Spleen (tissue), 11 donors: ENCODE measurements around the gene PDZD8. TPM values are rescaled to one million over a fixed set of nuclear protein-coding genes. Genes with fewer than 3 reads are reported as not detected.

Source experiments
- DNase-seq: peaks from one replicate; pipeline ENCODE4 v3.0.0-alpha.2; 2020
- H3K27ac ChIP-seq, 8 donors: fragments of 200-600 bp; sonication (generic) in 7 of 8; 1 replicate in 4 of 8; 2 replicates in 4 of 8; pipeline versions ENCODE4 v1.5.0 to v1.8.0; 2016 to 2021; ENCODE audit warnings: inconsistent platforms in 4 of 8, mild to moderate bottlenecking in 4 of 8, moderate library complexity in 1 of 8
- H3K27me3 ChIP-seq, 7 donors: fragments of 200-600 bp; sonication (generic) in 6 of 7; replicated peaks in 1 of 7; 1 replicate in 4 of 7; 2 replicates in 3 of 7; pipeline versions ENCODE4 v1.5.0 to v1.8.0; 2016 to 2021; ENCODE audit warnings: inconsistent platforms in 3 of 7, mild to moderate bottlenecking in 1 of 7
- H3K36me3 ChIP-seq, 6 donors: fragments of 200-600 bp; sonication (generic) in 5 of 6; 1 replicate in 4 of 6; 2 replicates in 2 of 6; pipeline versions ENCODE4 v1.5.0 to v1.8.0; 2016 to 2021; ENCODE audit warnings: inconsistent platforms in 2 of 6
- H3K4me1 ChIP-seq, 6 donors: fragments of 200-600 bp; sonication (generic) in 5 of 6; 1 replicate in 3 of 6; 2 replicates in 3 of 6; pipeline versions ENCODE4 v1.5.0 to v1.8.0; 2016 to 2021; ENCODE audit warnings: inconsistent platforms in 3 of 6
- H3K4me3 ChIP-seq, 8 donors: fragments of 200-600 bp; sonication (generic) in 7 of 8; 1 replicate in 4 of 8; 2 replicates in 4 of 8; pipeline versions ENCODE4 v1.5.0 to v1.8.0; 2016 to 2021; ENCODE audit warnings: inconsistent platforms in 4 of 8, mild to moderate bottlenecking in 4 of 8, moderate library complexity in 2 of 8
- H3K9me3 ChIP-seq, 8 donors: fragments of 200-600 bp; sonication (generic) in 7 of 8; 1 replicate in 4 of 8; 2 replicates in 4 of 8; pipeline versions ENCODE4 v1.5.0 to v1.8.0; 2016 to 2021; ENCODE audit warnings: inconsistent platforms in 4 of 8
- CTCF ChIP-seq, 11 experiments: fragments of 200-600 bp in 7 of 11; fragments of 450-650 bp in 4 of 11; sonication (generic) in 4 of 11; IDR thresholded peaks in 8 of 11; conservative IDR thresholded peaks in 3 of 11; 1 replicate in 7 of 11; 2 replicates in 4 of 11; pipeline versions ENCODE4 v1.4.0 to v1.8.0; 2016 to 2021; ENCODE audit warnings: antibody characterized with exemption in 11 of 11, inconsistent platforms in 4 of 11, mild to moderate bottlenecking in 1 of 11
- POLR2A ChIP-seq, 3 donors: fragments of 450-650 bp; IDR thresholded peaks; one replicate each; pipeline ENCODE4 v1.5.1; 2017; ENCODE audit warnings: antibody characterized with exemption in 3 of 3, mild to moderate bottlenecking in 1 of 3
- POLR2AphosphoS5 ChIP-seq, 3 donors: sonication (generic); formaldehyde crosslinking; IDR thresholded peaks; one replicate each; pipeline ENCODE4 v1.5.1; 2017; ENCODE audit warnings: antibody characterized with exemption in 3 of 3
- WGBS, 5 donors: extraction: QIAGEN DNeasy Blood & Tissue Kit in 3 of 5; methylation state at CpG; one replicate each; pipeline versions ENCODE4 v1.1.5 to v1.1.7; 2013 to 2018; 5-methylcytosine and 5-hydroxymethylcytosine counted together
- intact Hi-C: fragments of 100-400 bp; cut with DNase I; formaldehyde crosslinking; loops from one replicate; pipeline ENCODE4 v1.15.0; 2023; ENCODE audit warnings: low total_unique reads
- polyA plus RNA-seq, 3 donors: library from polyadenylated mRNA; stranded (reverse); fragments of 200-250 nt; gene quantifications; one replicate each; pipeline ENCODE4 v1.2.1, GENCODE V29; 2013
- total RNA-seq, 7 donors: library from RNA; depleted of rRNA in 3 of 7; stranded (reverse); fragments of >200 nt in 3 of 7; fragmentation: NEBNext Ultra II Directional in 4 of 7; extraction: Animal tissue kit (Norgen Biotek cat#: 25700) in 4 of 7; gene quantifications; one replicate each; pipeline versions ENCODE4 v1.1.0 to v1.2.1, GENCODE V29; 2016 to 2021
- donor health status: healthy with polysubstance abuse.
- donor health status: DM: no; HTN: no; CAD: no; lungs with moderate emphysema.
- donor health status: DM: no; HTN: no; CAD: no.
- donor health status: Bipolar disorder and iron deficiency.
- donor health status: healthy.
- donor health status: DM: no; HTN: no; CAD: no.
- donor health status: DM: yes; HTN: yes; CAD: no.

Gene PDZD8
- total and polyA plus RNA-seq, 10 donors, result 0.91 to 119 (median 26.5) TPM

- H3K9me3 ChIP-seq, result peaks cover 0 to 6% (median 0%) of the 10 kb centered on the region in 8 donors
- H3K27ac ChIP-seq, result no peak overlapping the region
- intact Hi-C loops, result no loop called here
- H3K36me3 ChIP-seq, result no peaks in the 10 kb centered on the region
- no peak overlapping the region for H3K4me3 ChIP-seq
- TF ChIP-seq POLR2AphosphoS5 (IDR thresholded peaks at IDR 0.05) (no peak), CTCF (IDR thresholded peaks at IDR 0.05 in 8 of 11, conservative IDR thresholded peaks at IDR 0.05 in 3 of 11) (no peak), POLR2A (IDR thresholded peaks at IDR 0.05) (no peak)
- no peak for DNase-seq
- peaks cover 0 to 16% (median 0%) of the 10 kb centered on the region in 6 donors for H3K4me1 ChIP-seq
- peaks cover 0 to 28% (median 0%) of the 10 kb centered on the region in 7 donors for H3K27me3 ChIP-seq
- WGBS, 5 donors, result 30 to 45% (median 34%) methylated on average over 3 of the region's 3 CpGs
Measured at GRCh38 chr10:117417196-117417595, 42.0 kb upstream of the PDZD8 start.

- no peak for TF ChIP-seq POLR2A (IDR thresholded peaks at IDR 0.05)
- no peak for TF ChIP-seq CTCF (IDR thresholded peaks at IDR 0.05 in 8 of 11, conservative IDR thresholded peaks at IDR 0.05 in 3 of 11)
- no peak for TF ChIP-seq POLR2AphosphoS5 (IDR thresholded peaks at IDR 0.05)
- no peak overlapping the region for H3K27ac ChIP-seq
Measured at GRCh38 chr10:117413928-117414618, 38.8 kb upstream of the PDZD8 start.

GRCh38 chr10:117412469-117413010 is 37.3 kb upstream of the PDZD8 start:
- Histone ChIP-seq H3K4me1 (peaks cover 0 to 38% (median 12%) of the 10 kb centered on the region in 6 donors), H3K9me3 (no peaks in the 10 kb centered on the region), H3K4me3 (no peak overlapping the region), H3K36me3 (no peaks in the 10 kb centered on the region), H3K27me3 (peaks cover 0 to 20% (median 0%) of the 10 kb centered on the region in 7 donors), H3K27ac (peak overlapping the region in 1 of 8 donors; percentile 33)
- TF ChIP-seq CTCF (IDR thresholded peaks at IDR 0.05 in 8 of 11, conservative IDR thresholded peaks at IDR 0.05 in 3 of 11) (no peak), POLR2A (IDR thresholded peaks at IDR 0.05) (no peak), POLR2AphosphoS5 (IDR thresholded peaks at IDR 0.05) (no peak)
- no peak for DNase-seq
- 77 to 90% (median 88%) methylated on average over 5 of the region's 5 CpGs for WGBS, 5 donors
- intact Hi-C loops, result no loop called here

More at GRCh38 chr10:117413928-117414618, 38.8 kb upstream of the PDZD8 start:
- Histone ChIP-seq H3K4me1 (peaks cover 0 to 35% (median 7%) of the 10 kb centered on the region in 6 donors), H3K9me3 (no peaks in the 10 kb centered on the region), H3K36me3 (no peaks in the 10 kb centered on the region), H3K4me3 (no peak overlapping the region), H3K27me3 (peaks cover 0 to 20% (median 0%) of the 10 kb centered on the region in 7 donors)
- DNase-seq, result no peak
- intact Hi-C loops, result no loop called here
- WGBS, 5 donors, result 11 to 46% (median 39%) methylated on average over 1 of the region's 1 CpG
